SK-N-SH (cell line): Measurements from ENCODE around the gene AP2S1. TPM values are rescaled to one million over a fixed set of nuclear protein-coding genes. Genes with fewer than 3 reads are reported as not detected.
"Not testable (repeated sequence)": the region's sequence is repeated elsewhere in the genome, so short reads cannot be mapped to it uniquely, and the experiment has no call there.

Experiments used
- CTCF ChIA-PET: fragments of 300-600, 350-600 bp; formaldehyde crosslinking; extraction: SDS; loops from one replicate; lab custom pipeline; 2021; lab: Yijun Ruan, JAX
- POLR2A ChIA-PET: fragments of 350-600 bp; sonication (Branson Sonifier 250); formaldehyde crosslinking; extraction: SDS; loops from one replicate; lab custom pipeline; 2020; ENCODE audit warnings: antibody characterized with exemption, inconsistent platforms; lab: Yijun Ruan, JAX
- DNase-seq: peaks from one replicate; pipeline ENCODE4 v3.0.0; 2012
- H2AFZ ChIP-seq: fragments of 200-600 bp; sonication (generic); 2 replicates; pipeline ENCODE4 v1.8.1; 2016; ENCODE audit warnings: antibody characterized with exemption, mild to moderate bottlenecking, low read depth
- H3F3A ChIP-seq: fragments of 200-600 bp; sonication (generic); replicated peaks from 2 replicates; pipeline ENCODE3; 2016; ENCODE audit warnings: antibody characterized with exemption, mild to moderate bottlenecking; ENCODE audit not compliant: insufficient read depth
- H3K27ac ChIP-seq, 2 experiments: fragments of 200-500 bp in 1 of 2; fragments of 200-600 bp in 1 of 2; sonication (Bioruptor generic) in 1 of 2; sonication (generic), shearing (Covaris generic) in 1 of 2; 2 replicates each; pipeline versions ENCODE4 v1.5.1 to v1.6.1; 2014 to 2016; ENCODE audit warnings: low read depth in 2 of 2, inconsistent platforms in 1 of 2, low read length in 1 of 2, mild to moderate bottlenecking in 1 of 2, mixed read lengths in 1 of 2
- H3K27me3 ChIP-seq: fragments of 200-600 bp; sonication (generic), shearing (Covaris generic); 2 replicates; pipeline ENCODE4 v1.6.1; 2016; ENCODE audit warnings: mixed run types; ENCODE audit not compliant: insufficient read depth
- H3K36me3 ChIP-seq, 2 experiments: fragments of 200-500 bp in 1 of 2; fragments of 200-600 bp in 1 of 2; sonication (Bioruptor generic) in 1 of 2; sonication (generic) in 1 of 2; replicated peaks in 1 of 2; 2 replicates each; pipeline versions ENCODE3 to v1.5.1; 2014 to 2016; ENCODE audit warnings: low read length in 1 of 2, mild to moderate bottlenecking in 1 of 2; ENCODE audit not compliant: insufficient read depth in 2 of 2, control insufficient read depth in 1 of 2
- H3K4me1 ChIP-seq, 2 experiments: fragments of 200-500 bp in 1 of 2; fragments of 200-600 bp in 1 of 2; sonication (Bioruptor generic) in 1 of 2; sonication (generic), shearing (Covaris generic) in 1 of 2; 2 replicates each; pipeline versions ENCODE4 v1.5.1 to v1.6.1; 2014 to 2016; ENCODE audit warnings: low read depth in 1 of 2, low read length in 1 of 2, mixed run types in 1 of 2; ENCODE audit not compliant: insufficient read depth in 2 of 2, control insufficient read depth in 1 of 2
- H3K4me2 ChIP-seq: fragments of 200-600 bp; sonication (generic), shearing (Covaris generic); 2 replicates; pipeline ENCODE4 v1.6.1; 2017; ENCODE audit warnings: mixed run types
- H3K4me3 ChIP-seq, 2 experiments: fragments of 200-500 bp in 1 of 2; fragments of 200-600 bp in 1 of 2; sonication (Bioruptor generic) in 1 of 2; sonication (generic), shearing (Covaris generic) in 1 of 2; 2 replicates each; pipeline versions ENCODE4 v1.5.1 to v1.8.1; 2014 to 2016; ENCODE audit warnings: low read depth in 2 of 2, inconsistent platforms in 1 of 2, low read length in 1 of 2, mild to moderate bottlenecking in 1 of 2, mixed read lengths in 1 of 2, moderate library complexity in 1 of 2
- H3K79me2 ChIP-seq: fragments of 200-600 bp; sonication (generic); 2 replicates; pipeline ENCODE4 v1.8.1; 2017; ENCODE audit warnings: mild to moderate bottlenecking; ENCODE audit not compliant: insufficient read depth
- H3K9ac ChIP-seq: fragments of 200-600 bp; sonication (generic); 2 replicates; pipeline ENCODE4 v1.6.1; 2017; ENCODE audit warnings: mixed run types
- H3K9me2 ChIP-seq: fragments of 200-600 bp; sonication (generic); 2 replicates; pipeline ENCODE4 v1.6.1; 2017; ENCODE audit warnings: mixed run types
- H3K9me3 ChIP-seq: fragments of 200-600 bp; sonication (generic); 2 replicates; pipeline ENCODE4 v1.6.1; 2017; ENCODE audit warnings: mixed run types, mild to moderate bottlenecking, moderate library complexity
- H4K20me1 ChIP-seq: fragments of 200-600 bp; sonication (generic); 2 replicates; pipeline ENCODE4 v1.6.1; 2017; ENCODE audit warnings: mild to moderate bottlenecking, mixed run types; ENCODE audit not compliant: insufficient read depth
- CHD2 ChIP-seq: fragments of 150-350 bp; IDR thresholded peaks from 2 replicates; pipeline ENCODE4 v1.6.1; 2018; ENCODE audit warnings: low read length; ENCODE audit not compliant: partially characterized antibody
- CTCF ChIP-seq: fragments of 200-600 bp; sonication (generic); IDR thresholded peaks from 2 replicates; pipeline ENCODE4 v1.6.1; 2017; ENCODE audit warnings: antibody characterized with exemption, mild to moderate bottlenecking, moderate library complexity
- ELF1 ChIP-seq: IDR thresholded peaks from 2 replicates; pipeline ENCODE4 v1.4.0; 2012
- EP300 ChIP-seq, 2 experiments: IDR thresholded peaks; 2 replicates each; pipeline versions ENCODE4 v1.4.0 to v1.6.1; 2012; ENCODE audit warnings: borderline replicate concordance in 1 of 2, low read depth in 1 of 2, low read length in 1 of 2
- FOSL2 ChIP-seq: IDR thresholded peaks from 2 replicates; pipeline ENCODE4 v1.4.0; 2012; ENCODE audit warnings: low read depth, mild to moderate bottlenecking, moderate library complexity, borderline replicate concordance
- FOXM1 ChIP-seq: IDR thresholded peaks from 2 replicates; pipeline ENCODE4 v1.4.0; 2012; ENCODE audit warnings: low read depth, mild to moderate bottlenecking
- GABPA ChIP-seq: IDR thresholded peaks from 2 replicates; pipeline ENCODE4 v1.4.0; 2012; ENCODE audit warnings: low read depth, mild to moderate bottlenecking
- IRF3 ChIP-seq: fragments of 150-350 bp; IDR thresholded peaks from 2 replicates; pipeline ENCODE4 v1.6.1; 2016; ENCODE audit warnings: mild to moderate bottlenecking, low read depth, low read length
- MAX ChIP-seq: IDR thresholded peaks from 2 replicates; pipeline ENCODE4 v1.4.0; 2012; ENCODE audit warnings: low read depth
- MEF2A ChIP-seq: IDR thresholded peaks from 2 replicates; pipeline ENCODE4 v1.4.0; 2012; ENCODE audit warnings: low read depth, borderline replicate concordance
- REST ChIP-seq: IDR thresholded peaks from 2 replicates; pipeline ENCODE4 v1.6.1; 2012; ENCODE audit warnings: mild to moderate bottlenecking, low read depth, low read length, moderate library complexity
- RFX5 ChIP-seq: IDR thresholded peaks from 2 replicates; pipeline ENCODE4 v1.6.1; 2012; ENCODE audit warnings: mild to moderate bottlenecking, improper control_type of control experiment, low read length
- SMC3 ChIP-seq: IDR thresholded peaks from 2 replicates; pipeline ENCODE4 v1.6.1; 2012; ENCODE audit warnings: low read depth, low read length, improper control_type of control experiment
- WGBS: methylation state at CpG from one replicate; pipeline ENCODE4 v1.1.6; 2017; ENCODE audit warnings: low lambda C conversion rate; 5-methylcytosine and 5-hydroxymethylcytosine counted together
- polyA plus RNA-seq, 3 experiments: library from polyadenylated mRNA; depleted of rRNA; stranded (reverse); fragments of >200 nt; gene quantifications; 2 replicates each; pipeline ENCODE4 v1.2.3, GENCODE V29; 2012

AP2S1 gene
- polyA plus RNA-seq, 1 of the 3 experiments (the other 2 are of a cell fraction): 565 TPM

- POLR2A ChIA-PET: no interaction called here
- Histone ChIP-seq H4K20me1 (no peaks in the 10 kb centered on the region), H3K27me3 (no peaks in the 10 kb centered on the region), H3K79me2 (no peaks in the 10 kb centered on the region), H3F3A (peaks cover under 1% of the 10 kb centered on the region), H3K27ac (no peak overlapping the region), H3K9me3 (no peaks in the 10 kb centered on the region), H3K9ac (no peak overlapping the region), H3K36me3 (no peaks in the 10 kb centered on the region), H3K4me1 (peaks cover 0 to 3% of the 10 kb centered on the region in 2 experiments; a peak in 1 of 4 replicates), H3K4me2 (no peak overlapping the region), H3K9me2 (no peaks in the 10 kb centered on the region), H3K4me3 (no peak overlapping the region), H2AFZ (no peak overlapping the region)
- WGBS: 94% methylated on average over 6 of the region's 6 CpGs
- no peak for DNase-seq
- CTCF ChIA-PET: interaction anchor here (0.8 to 2.6 kb wide), 3 partner anchors 17 to 56 kb away, joined by 3 to 7 read pairs (median 3); no protein-coding TSS in a partner anchor
- no peak for TF ChIP-seq GABPA
- TF ChIP-seq REST: no peak
- no peak for TF ChIP-seq SMC3
- no peak for TF ChIP-seq FOSL2
- TF ChIP-seq EP300 (IDR thresholded peaks at IDR 0.05; ENCODE audit: borderline replicate concordance in 1 of 2, low read depth in 1 of 2, low read length in 1 of 2): no peak
- TF ChIP-seq ELF1: no peak
- TF ChIP-seq MEF2A: no peak
- TF ChIP-seq IRF3: no peak
- TF ChIP-seq CHD2: no peak
- TF ChIP-seq MAX: no peak
- TF ChIP-seq RFX5: no peak
- no peak for TF ChIP-seq CTCF
- TF ChIP-seq FOXM1: no peak
Measured at GRCh38 chr19:46823049-46823448, 27.6 kb downstream of the AP2S1 start.

GRCh38 chr19:46822410-46822787 lies 28.2 kb downstream of the AP2S1 start:
- POLR2A ChIA-PET, H3K79me2 ChIP-seq: not testable (repeated sequence)
- CTCF ChIA-PET: interaction anchor here (1.1 kb wide), 1 partner anchor 55 kb away, joined by 3 read pairs; no protein-coding TSS in a partner anchor

More at GRCh38 chr19:46822410-46822787, 28.2 kb downstream of the AP2S1 start:
- not testable (repeated sequence) for H3K27ac ChIP-seq, H3K9me3 ChIP-seq, H4K20me1 ChIP-seq, H2AFZ ChIP-seq, H3F3A ChIP-seq, H3K27me3 ChIP-seq, H3K4me1 ChIP-seq, H3K9ac ChIP-seq, H3K4me3 ChIP-seq, DNase-seq, H3K4me2 ChIP-seq, H3K9me2 ChIP-seq, H3K36me3 ChIP-seq
- 96% methylated on average over 4 of the region's 4 CpGs for WGBS
